H1 (cell line): ENCODE data around the gene MCUB.

Experiments
- CEBPB ChIP-seq: IDR thresholded peaks from 2 replicates; pipeline ENCODE4 v1.6.1; 2012; ENCODE audit warnings: low read depth, low read length
- CHD1 ChIP-seq: IDR thresholded peaks from 2 replicates; pipeline ENCODE4 v1.6.1; 2012; ENCODE audit warnings: low read depth, low read length, improper control_type of control experiment
- CTCF ChIP-seq, 3 experiments: IDR thresholded peaks; 1 replicate in 2 of 3; 2 replicates in 1 of 3; pipeline versions ENCODE4 v1.5.1 to v1.6.1; 2011; ENCODE audit warnings: low read length in 3 of 3, mild to moderate bottlenecking in 3 of 3, inconsistent platforms in 2 of 3, low read depth in 1 of 3, moderate library complexity in 1 of 3; ENCODE audit not compliant: insufficient read depth in 1 of 3; ENCODE audit errors: control extremely low read depth in 1 of 3
- EZH2 ChIP-seq: fragments of 200-600 bp; sonication (generic); IDR thresholded peaks from 2 replicates; pipeline ENCODE4 v1.7.1; 2012; ENCODE audit warnings: low read depth, mild to moderate bottlenecking, moderate library complexity, low read length, inconsistent platforms; ENCODE audit not compliant: severe bottlenecking
- KDM1A ChIP-seq: fragments of 200-600, 300-600 bp; sonication (generic); IDR thresholded peaks from 2 replicates; pipeline ENCODE4 v1.7.1; 2016; ENCODE audit warnings: mild to moderate bottlenecking, low read length, borderline replicate concordance
- MAX ChIP-seq: IDR thresholded peaks from 2 replicates; pipeline ENCODE4 v1.6.1; 2012; ENCODE audit warnings: inconsistent platforms
- POLR2A ChIP-seq, 2 experiments: IDR thresholded peaks; 1 replicate in 1 of 2; 2 replicates in 1 of 2; pipeline ENCODE4 v1.6.1; 2011; ENCODE audit warnings: low read depth in 2 of 2, low read length in 2 of 2, mild to moderate bottlenecking in 2 of 2; ENCODE audit errors: control extremely low read depth in 1 of 2
- RAD21 ChIP-seq, 2 experiments: IDR thresholded peaks in 1 of 2; conservative IDR thresholded peaks in 1 of 2; 2 replicates each; pipeline ENCODE4 v1.6.1; 2011; ENCODE audit warnings: low read depth in 2 of 2, low read length in 2 of 2, improper control_type of control experiment in 1 of 2, inconsistent platforms in 1 of 2, mild to moderate bottlenecking in 1 of 2, moderate library complexity in 1 of 2

- TF ChIP-seq RAD21 (IDR thresholded peaks at IDR 0.05 in 1 of 2, conservative IDR thresholded peaks at IDR 0.05 in 1 of 2; ENCODE audit: low read depth in 2 of 2, low read length in 2 of 2), result no peak
- no peak for TF ChIP-seq CEBPB
- no peak for TF ChIP-seq CHD1
- TF ChIP-seq MAX, result no peak
- no peak for TF ChIP-seq EZH2
- TF ChIP-seq KDM1A, result no peak
- no peak for TF ChIP-seq POLR2A (IDR thresholded peaks at IDR 0.05; ENCODE audit: control extremely low read depth in 1 of 2, low read depth in 2 of 2, low read length in 2 of 2)
- TF ChIP-seq CTCF (IDR thresholded peaks at IDR 0.05; ENCODE audit: control extremely low read depth in 1 of 3, insufficient read depth in 1 of 3, low read depth in 1 of 3, low read length in 3 of 3), result no peak
Measured at GRCh38 chr4:109554971-109555370, 5.1 kb upstream of the MCUB start.
